Dedifferentiated amniotic fluid mesenchymal stem cell (primary cell): ENCODE data around the gene AFF2.

Source experiments
- DNase-seq: peaks from one replicate; pipeline ENCODE4 v3.0.0-alpha.2; 2016; ENCODE audit errors: extremely low spot score

AFF2 gene

GRCh38 chrX:149004936-149005335 is 504.5 kb downstream of the AFF2 start:
- DNase-seq, result no peak

- DNase-seq, result no peak
These were observed 505.8 kb downstream of the AFF2 start for GRCh38 chrX:149006235-149006634.

GRCh38 chrX:149007423-149007822 is 507.0 kb downstream of the AFF2 start:
- no peak for DNase-seq

- DNase-seq, result no peak
These were observed 509.8 kb downstream of the AFF2 start for GRCh38 chrX:149010013-149010852.

DNA sequence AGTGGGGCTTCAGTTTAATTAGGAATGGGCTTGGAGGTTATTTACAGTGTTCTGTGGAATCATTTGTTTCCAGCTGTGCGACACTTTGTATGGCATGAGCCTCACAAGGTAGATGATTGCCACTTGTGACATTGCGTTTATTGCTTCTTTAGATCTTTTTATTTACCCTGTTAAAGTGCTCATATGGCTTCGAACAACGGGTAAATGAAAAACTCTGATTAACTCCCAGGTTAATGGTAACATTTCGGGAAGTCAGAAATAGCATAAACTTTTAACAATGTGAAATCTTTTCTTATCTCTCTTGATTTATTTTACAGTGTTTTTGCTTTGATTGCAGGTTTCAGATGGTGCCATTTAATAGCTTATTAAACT is 510.4 kb downstream of the AFF2 start:
- DNase-seq, result no peak

DNA sequence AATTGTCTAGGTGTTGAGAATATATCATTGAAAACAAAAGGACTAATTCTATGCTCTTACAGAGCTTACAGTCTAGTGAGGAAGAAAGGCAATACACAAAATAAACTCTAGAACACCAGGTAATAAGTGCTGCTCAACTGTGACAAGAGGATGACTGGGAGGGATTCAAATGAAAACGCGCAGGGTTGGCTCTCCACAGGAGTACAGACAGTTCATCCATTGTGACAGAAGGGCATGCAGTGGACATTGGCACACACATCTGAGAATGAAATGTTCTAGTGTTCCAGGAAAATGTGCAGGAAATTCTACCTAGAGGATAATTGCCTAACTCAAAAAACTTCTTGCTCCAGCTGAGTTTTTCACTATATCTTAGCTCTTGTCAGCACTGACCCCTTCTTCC is 512.7 kb downstream of the AFF2 start:
- DNase-seq, result no peak

GRCh38 chrX:149021159-149021558 is 520.7 kb downstream of the AFF2 start:
- DNase-seq, result no peak

DNA sequence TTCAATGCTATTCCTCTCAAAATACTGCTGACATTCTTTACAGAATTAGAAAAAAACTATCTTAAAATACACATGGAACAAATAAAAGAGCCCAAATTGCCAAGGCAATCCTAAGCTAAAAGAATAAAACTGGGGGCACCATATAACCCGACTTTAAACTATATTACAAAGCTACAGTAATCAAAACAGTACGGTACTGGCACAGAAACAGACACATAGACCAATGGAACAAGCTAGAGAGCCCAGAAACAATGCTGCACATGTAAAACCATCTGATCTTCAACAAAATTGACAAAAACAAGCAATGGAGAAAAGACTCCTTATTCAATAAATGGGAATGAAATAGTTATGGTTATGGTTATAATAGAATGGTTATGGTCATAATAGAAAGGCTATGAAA is 522.1 kb downstream of the AFF2 start:
- no peak for DNase-seq

DNA sequence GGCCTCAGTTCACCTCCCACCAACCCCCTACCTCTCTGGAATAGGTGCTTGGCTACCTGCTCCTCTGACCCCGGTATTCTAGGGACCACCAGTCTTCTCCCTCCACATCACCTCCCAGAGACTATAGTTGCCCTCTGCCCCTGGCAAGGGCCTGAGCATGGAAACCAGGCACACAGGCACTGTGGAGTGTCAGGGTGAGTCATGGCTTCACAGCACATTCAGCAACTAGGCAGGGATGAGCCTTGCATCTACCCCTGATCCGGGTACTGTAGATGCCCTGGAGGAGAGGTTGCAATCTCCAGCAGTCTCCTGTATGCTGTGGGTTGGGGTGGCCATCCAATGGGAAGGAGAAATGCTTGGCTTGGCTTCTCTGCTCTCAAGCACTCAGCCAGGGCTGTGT is 532.0 kb downstream of the AFF2 start:
- no peak for DNase-seq

GRCh38 chrX:149036086-149036485 is 535.7 kb downstream of the AFF2 start:
- DNase-seq, result no peak

- DNase-seq, result no peak
These were observed 537.0 kb downstream of the AFF2 start for GRCh38 chrX:149037281-149037870.

GRCh38 chrX:149039057-149039456 is 538.6 kb downstream of the AFF2 start:
- DNase-seq, result no peak

DNA sequence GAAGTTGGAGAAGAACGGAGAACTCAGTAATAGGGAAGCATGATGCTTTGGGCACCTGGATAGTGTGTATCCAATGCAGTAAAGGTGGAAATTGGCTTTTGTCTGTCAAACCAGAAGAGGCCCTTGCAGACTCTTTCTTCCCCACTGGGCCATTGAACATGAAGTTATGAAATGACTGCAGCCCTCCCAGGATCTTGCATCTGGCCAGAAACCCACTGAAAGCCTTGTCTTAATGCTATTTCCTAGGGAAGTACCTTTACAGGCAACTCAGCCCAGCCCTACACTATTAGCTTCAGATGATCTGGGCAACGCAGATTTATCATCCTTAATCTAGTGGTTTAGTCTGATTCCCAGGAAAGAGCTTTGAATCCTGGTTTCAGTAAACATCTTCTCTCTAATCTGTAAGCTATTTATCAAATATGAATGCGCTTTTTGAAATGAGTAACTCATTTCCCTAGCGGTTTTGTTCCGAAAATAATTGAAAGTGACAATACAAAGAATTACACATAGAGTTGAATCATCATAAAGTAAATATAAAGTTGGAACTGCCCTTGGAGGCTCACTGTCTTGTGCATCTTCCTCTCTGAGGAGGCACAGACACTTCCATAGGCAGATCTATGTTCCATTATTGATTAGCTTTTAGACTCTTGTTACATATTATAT is 540.6 kb downstream of the AFF2 start:
- no peak for DNase-seq

- no peak for DNase-seq
These were observed 543.0 kb downstream of the AFF2 start for GRCh38 chrX:149043401-149043800.

- DNase-seq, result no peak
These were observed 544.1 kb downstream of the AFF2 start for GRCh38 chrX:149044471-149044870.

GRCh38 chrX:149045645-149046210 is 545.3 kb downstream of the AFF2 start:
- DNase-seq, result no peak
